ENCODE measurements around the gene SRP54. TPM values are rescaled to one million over a fixed set of nuclear protein-coding genes. Genes with fewer than 3 reads are reported as not detected.
"Not testable (repeated sequence)": the region's sequence is repeated elsewhere in the genome, so short reads cannot be mapped to it uniquely, and the experiment has no call there.

The SRP54 gene
- 41.0 TPM for total RNA-seq

DNA sequence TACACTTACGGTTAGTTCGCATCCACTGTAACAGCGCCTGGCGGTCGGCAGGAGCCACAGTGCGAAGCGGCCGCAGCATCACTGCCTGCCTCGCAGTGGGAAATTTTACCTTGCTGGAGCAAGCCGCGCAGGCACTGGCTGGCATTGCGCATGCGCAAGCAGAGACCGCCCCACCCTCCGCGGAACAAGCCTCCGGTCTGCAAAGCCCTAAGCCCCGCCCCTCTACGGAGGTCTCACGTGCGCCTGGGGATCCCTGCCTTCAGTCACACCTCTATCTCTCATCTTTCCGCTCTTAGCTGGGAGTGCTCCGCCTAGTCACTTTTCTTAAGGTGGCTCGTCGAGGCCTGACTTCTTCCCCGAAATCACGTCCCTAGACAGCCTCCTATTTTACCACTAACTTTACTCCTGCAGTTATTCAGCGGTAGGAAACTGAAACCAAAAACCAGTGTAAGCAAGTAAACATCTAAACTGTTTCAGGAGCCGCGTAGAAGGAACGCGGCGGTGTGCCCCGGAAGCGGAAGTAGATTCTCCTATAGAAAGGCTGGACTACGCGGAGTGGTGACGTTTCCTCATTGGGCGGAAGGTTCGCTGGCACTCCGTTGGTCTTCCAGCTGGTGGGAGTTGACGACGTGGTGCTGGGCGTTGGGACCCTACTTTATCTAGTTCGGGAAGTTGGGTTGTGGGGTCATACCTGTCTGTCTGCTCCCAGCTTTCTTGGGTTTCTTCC is at the start of gene SRP54:
SRP54 (plus strand) TSS at position 572 of the 727 bp plus-strand sequence. CDS start 13,718 bp downstream, outside the sequence.
- peak; percentile 99 for DNase-seq (ENCODE audit: low spot score)
- peak; percentile 89 for ATAC-seq

DNA sequence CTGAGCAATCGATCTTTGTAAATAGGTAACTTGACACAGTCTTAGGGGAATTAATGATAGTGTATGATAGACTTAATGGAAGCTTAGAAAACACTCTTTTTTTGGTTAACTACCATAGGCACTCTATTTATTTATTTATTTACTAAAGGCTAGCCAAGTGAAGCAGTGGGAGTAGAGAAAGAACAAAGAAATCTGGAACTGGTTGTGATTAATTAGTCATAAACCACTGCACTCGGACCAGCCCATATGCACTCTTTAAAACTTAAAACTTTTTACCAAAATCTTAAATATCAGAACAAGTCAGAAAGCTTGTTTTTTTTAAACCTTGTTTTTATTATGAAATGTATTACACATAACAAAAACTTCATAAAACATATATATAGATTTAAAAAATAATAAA is 49.5 kb upstream of the SRP54 start:
- no peak for ATAC-seq
- no peak for DNase-seq (ENCODE audit: low spot score)

DNA sequence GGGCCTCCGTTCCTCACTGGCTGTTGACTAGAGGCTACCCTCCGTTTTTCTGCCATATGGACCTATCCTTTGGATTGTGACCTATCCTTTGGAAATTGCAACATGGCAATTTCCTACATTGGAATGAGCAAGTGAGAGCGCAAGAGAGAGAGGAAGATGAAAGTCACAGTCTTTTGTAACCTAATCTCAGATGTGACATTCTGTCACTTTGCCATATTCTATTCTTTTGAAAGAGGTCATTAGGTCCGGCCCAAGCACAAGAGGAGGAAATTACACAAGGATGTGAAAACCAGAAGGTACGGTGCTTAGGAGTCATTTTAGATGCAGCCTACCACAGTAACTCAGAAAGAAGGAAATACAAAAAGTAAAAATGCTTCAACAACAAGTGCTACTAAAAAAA is 47.3 kb upstream of the SRP54 start:
- DNase-seq (ENCODE audit: low spot score) (no peak), ATAC-seq (peak; percentile 30)

DNA sequence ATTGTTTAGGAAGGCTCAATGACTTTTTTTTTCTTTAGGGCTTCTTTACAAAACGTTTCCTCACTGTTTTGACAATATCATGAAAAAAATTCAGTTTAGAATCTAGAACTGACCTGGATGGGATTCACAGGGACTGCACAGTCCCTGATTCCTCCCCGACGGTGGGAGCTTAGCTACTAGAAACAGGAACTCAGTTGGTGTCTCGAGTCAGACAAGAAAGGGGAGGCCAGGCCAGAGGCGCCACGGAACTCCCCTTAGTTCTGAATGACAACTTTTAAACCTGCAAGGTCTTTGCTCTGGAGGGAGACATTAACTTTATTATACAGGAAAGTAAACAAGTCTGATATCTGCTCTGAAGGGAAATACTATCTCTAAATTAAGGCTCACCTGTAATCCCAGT is 45.4 kb upstream of the SRP54 start:
- no peak for ATAC-seq
- DNase-seq (ENCODE audit: low spot score) = no peak

DNA sequence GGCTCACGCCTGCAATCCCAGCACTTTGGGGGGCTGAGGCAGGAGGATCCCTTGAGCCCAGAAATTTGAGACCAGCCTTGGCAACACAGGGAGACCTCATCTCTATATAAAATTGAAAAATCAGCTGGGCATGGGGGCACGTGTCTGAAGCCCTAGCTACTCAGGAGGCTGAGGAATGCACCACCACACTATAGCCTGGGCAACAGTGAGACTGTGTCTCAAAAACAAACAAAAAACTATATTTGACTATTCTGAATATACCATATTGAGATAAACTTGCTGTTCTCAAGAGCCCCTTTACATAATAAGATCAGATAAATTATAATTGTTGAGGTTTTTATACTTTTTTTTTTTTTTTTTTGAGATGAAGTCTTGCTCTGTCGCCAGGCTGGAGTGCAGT is 44.9 kb upstream of the SRP54 start:
- no peak for ATAC-seq
- DNase-seq (ENCODE audit: low spot score) = no peak

DNA sequence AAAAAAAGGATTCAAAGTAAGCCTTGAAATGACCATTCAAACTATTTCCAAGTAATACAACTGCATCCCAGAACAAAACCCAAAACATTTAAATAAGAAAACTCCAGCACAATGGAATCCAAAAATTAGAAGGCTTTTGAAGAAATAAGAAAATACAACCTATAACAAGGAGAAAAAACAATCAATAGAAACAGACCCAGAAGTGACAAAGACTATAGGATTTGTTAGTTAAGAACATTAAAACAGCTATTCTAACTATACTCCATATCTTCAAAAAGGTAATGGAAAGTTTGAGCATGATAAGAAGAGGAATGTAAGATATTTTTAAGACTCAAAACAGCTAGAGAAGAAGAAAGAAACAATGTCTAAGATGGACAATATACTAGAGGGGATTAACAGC is 39.3 kb upstream of the SRP54 start:
- DNase-seq (ENCODE audit: low spot score) (no peak), ATAC-seq (no peak)

DNA sequence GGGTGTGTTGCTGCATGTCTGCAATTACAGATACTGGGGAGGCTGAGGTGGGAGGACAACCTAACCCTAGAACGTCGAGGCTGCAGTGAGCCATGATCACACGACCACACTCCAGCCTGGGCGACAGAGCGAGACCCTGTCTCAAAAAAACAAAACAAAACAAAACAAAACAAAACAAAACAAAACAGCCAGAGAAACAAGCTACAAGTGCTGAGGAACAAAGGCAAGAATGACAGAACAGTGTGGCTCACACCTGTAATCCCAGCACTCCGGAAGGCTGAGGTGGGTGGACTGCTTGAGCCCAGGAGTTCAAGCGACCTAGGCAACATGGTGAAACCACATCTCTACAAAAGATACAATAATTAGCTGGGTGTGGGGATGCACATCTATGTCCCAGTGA is 38.0 kb upstream of the SRP54 start:
- DNase-seq (ENCODE audit: low spot score) (no peak), ATAC-seq (no peak)

DNA sequence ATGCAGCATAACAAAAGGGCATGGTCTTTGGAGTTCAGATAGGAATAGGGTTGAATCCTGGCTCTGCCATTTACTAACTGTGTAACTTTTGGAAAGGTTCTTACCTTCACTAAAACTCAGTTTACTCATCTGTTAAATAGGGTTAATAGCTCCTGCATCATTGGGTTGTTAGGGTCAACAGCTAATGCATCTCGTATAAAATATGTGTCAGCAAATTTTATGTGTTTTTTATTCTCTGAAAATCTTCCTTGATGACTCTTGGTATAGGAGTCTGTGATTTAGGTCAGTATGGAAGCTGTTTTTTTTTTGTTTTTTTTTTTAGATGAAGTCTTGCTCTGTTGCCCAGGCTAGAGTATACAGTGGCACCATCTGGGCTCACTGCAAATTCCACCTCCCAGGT is 36.1 kb upstream of the SRP54 start:
- DNase-seq (ENCODE audit: low spot score) = no peak
- ATAC-seq = no peak

DNA sequence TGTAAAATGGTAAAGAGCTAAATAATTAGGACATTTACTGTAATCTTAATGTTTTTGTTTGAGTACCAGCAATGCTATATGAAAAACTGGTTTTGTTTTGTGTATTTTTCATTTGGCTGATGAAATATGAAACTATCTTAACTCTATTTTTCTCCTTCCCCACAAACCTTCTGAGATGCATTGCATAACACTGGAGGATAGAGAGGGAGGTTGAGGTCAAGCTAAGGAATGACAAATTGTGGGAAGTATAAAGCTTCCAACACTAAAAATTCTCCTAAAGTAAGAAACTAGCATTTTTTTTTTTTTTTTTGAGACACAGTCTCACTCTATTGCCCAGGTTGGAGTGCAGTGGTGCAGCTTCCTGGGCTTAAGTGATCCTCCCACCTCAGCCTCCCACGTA is 31.5 kb upstream of the SRP54 start:
- no peak for DNase-seq (ENCODE audit: low spot score)
- no peak for ATAC-seq

DNA sequence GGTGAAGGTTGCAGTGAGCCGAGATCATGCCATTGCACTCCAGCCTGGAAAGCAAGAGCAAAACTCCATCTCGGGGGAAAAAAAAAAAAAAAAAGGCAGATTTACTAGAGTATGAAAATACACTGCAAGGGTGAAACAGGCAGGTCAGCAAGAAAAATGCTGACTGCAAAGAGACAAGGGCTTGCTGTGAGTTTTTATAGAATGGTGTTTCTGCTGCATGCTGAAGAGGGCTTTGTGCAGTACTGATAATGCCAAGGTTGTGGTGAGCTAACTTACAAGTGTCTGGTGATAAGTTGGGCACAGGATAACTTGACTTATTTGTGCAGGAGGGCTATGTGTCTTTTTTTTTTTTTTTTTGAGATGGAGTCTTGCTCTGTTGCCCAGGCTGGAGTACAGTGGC is 25.9 kb upstream of the SRP54 start:
- no peak for ATAC-seq

DNA sequence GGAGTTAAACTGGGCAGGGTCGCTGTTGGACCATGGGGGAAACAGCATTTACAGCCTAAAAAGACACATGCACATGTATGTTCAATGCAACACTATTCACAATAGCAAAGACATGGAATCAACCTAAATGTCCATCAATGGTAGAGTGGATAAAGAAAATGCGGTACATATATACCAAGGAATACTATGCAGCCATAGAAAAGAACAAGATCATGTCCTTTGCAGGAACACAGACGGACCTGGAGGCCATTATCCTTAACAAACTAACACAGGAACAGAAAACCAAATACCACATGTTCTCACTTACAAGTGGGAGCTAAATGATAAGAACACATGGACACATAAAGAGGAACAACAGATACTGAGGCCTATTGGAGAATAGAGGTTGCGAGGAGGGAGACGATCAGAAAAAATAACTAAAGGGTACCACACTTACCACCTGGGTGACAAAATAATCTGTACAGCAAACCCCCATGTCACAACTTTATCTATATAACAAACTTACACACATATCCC is 25.0 kb upstream of the SRP54 start:
- ATAC-seq (no peak), DNase-seq (ENCODE audit: low spot score) (no peak)

More for the DNA sequence above, 25.9 kb upstream of the SRP54 start:
- no peak for DNase-seq (ENCODE audit: low spot score)

DNA sequence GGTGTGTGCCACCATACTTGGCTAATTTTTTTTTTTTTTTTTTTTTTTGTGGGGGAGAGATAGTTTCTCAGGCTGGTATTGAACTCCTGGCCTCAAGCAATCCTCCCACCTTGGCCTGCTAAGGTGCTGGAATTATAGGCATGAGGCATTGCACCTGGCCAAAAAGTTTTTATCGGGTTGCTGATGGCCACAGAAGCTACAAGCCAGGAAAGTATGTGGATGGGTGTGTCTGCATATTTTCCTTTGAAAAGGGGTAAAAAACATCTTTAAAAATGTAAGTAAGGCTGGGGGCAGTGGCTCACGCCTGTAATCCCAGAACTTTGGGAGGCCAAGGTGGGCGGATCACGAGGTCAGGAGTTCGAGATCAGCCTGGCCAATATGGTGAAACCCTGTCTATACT is 20.7 kb upstream of the SRP54 start:
- not testable (repeated sequence) for ATAC-seq; DNase-seq (ENCODE audit: low spot score)

DNA sequence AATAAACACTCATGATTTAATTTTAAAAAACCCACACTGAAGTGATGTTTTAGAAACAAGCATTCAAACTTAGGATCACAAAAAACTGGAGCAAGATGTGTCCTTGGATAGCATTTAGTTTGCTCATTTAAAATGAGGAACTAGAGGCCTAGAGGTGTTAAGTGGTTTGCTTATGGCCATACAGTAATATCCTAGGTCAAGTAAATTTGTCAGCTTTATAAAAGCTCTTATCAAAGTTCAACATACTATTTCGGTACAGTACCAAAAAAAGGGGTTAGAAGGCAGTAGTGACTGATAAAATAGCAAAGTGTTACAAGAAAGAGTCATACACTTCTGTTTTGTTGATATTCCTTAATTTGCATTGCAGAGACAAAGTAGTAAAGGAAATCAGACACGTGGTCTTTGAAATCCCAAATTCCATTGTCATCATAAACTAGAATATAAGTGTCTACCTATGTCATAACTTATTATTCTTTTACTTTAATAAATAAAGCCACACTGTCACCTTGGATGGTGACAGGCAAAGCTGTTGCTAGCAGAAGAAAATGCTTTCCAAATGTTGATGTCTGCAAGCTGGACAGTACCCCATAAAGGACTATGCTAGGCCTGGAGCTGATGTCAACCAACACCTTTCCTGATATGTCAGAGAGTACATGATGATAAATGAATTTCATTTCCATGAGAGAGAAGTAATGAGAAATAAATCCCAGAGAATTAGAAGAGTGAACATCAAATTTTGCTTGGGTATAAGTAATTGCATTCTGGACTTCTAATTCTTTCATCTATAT is 17.6 kb upstream of the SRP54 start:
- ATAC-seq = no peak
- DNase-seq (ENCODE audit: low spot score) = no peak

DNA sequence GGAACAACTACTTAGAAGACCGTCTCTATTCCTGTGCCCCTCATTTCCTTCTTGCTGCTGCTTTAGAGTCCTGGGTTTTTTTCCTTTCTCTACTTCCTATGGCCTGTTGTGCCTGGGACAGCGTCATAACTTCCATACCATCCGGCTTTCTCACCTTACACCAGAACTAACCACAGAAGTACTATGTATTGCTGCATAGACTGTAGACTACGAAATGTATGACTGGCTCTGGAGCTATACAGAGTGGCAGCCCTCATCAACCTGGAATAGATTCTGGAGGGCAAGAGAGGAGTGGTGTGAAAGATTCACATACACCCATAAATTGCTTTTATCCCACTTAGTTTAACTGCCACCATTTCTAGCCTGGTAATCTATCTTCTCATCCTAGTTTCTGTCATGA is 16.9 kb upstream of the SRP54 start:
- no peak for ATAC-seq
- no peak for DNase-seq (ENCODE audit: low spot score)

DNA sequence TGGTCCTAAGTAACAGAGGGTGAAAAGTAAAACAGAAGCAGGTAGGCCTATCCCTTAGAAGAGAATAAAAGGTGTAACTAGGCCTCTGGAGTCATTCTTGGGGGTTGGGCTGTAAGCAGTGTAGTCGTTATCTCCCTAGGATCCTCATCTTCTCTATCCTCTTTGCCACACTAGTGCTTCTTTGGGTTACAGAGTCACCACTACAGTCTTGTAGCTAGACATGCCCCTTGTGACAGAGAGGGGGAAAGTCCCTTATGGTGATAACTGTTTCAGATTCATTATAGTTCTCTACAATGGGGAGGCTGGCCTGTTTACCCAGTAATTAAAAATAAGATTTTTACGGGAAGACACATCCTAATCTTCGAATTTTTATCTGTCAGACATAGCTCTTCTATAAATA is 16.4 kb upstream of the SRP54 start:
- ATAC-seq (no peak), DNase-seq (ENCODE audit: low spot score) (no peak)

DNA sequence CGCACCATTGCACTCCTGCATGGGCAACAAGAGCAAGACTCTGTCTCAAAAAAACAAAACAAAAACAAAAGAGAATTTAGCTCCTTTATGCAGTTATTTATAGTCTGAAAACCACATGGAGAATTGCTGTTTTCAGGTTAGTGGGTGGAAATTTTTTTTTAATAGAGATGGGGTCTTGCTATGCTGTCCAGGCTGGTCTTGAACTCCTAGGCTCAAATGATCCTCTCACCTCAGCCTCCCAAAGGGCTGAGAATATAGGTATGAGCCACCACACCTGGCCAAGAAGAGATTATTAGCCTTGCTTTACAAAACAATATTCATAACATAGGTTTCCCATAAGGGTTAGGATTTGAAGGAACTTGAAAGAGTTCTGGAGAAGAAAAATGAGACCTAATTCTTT is 12.1 kb upstream of the SRP54 start:
- ATAC-seq (no peak), DNase-seq (ENCODE audit: low spot score) (no peak)

DNA sequence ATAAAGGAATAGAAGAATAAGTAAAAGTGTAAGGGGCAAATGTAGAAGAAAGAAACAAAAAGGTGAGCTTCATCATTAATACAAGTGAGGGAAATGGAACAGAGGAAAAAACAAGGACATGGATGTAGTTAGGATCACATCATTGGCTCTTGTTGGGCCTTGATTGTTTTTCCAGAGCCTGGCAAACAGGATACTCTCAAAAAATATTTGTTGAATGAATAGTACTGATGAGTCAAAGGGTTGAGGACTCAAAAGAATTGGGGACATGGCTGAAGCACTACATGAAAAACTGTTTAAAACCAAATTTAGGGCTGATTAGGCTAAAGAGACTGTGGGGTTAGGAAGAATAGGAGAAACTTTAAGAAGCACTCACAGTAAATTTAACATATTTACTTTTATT is 11.4 kb upstream of the SRP54 start:
- DNase-seq (ENCODE audit: low spot score) (no peak), ATAC-seq (no peak)

DNA sequence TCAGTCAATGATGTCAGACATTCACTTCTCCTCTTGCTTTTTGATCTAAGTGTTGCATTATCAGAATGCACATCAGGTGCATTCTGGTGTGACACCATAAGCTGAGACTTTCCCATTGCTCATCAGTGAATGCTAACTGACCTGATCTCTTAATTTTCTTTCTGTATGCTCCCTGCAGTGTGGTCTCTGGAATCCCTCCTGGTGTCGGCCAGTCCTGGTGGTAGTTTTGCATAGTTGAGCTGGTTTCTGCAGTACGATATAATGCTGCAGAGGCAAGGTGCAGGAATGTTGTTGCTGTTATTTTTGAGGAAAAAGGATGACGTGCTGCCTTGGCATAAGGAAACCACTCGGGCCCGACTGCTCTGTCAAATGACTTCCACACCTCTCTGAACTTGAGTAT is 11.0 kb upstream of the SRP54 start:
- no peak for DNase-seq (ENCODE audit: low spot score)
- ATAC-seq = no peak

DNA sequence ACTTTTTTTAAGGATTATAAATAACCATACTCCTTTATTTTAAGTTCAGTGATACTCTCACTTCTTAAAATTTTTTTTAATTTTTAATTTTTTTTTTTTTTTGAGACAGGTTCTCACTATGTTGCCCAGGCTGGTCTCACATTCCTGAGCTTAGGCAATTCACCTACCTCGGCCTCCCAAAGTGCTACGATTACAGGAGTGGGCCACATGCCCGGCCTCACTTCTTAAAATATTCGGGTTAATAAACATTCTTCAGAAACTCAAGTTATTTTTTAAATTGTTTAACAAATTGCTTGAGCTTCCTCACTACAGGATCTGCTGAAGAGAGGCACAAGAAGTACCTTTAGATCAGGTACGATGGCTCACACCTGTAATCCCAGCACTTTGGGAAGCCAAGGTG is 4.3 kb upstream of the SRP54 start:
- ATAC-seq (no peak), DNase-seq (ENCODE audit: low spot score) (no peak)

DNA sequence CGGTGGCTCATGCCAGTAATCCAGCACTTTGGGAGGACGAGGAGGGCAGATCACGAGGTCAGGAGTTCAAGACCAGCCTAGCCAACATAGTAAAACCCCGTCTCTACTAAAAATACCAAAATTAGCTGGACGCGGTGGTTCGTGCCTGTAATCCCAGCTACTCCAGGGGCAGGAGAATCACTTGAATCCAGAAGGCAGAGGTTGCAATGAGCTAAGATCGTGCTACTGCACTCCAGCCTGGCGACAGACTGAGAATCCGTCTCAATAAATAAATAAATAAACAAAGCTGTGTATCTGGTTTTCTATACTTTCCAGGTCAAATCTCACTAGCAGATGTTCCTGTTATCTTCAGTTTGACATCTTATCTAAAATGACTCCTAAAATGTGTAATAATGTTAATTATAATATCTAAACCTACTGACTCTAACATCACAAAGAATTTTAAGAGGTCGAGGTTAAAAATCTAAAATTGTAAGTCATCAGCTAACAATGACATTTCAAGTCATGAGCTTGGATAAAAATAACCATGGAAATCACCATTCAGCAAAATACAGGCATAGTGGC is 2.4 kb upstream of the SRP54 start:
- DNase-seq (ENCODE audit: low spot score) (no peak), ATAC-seq (no peak)

DNA sequence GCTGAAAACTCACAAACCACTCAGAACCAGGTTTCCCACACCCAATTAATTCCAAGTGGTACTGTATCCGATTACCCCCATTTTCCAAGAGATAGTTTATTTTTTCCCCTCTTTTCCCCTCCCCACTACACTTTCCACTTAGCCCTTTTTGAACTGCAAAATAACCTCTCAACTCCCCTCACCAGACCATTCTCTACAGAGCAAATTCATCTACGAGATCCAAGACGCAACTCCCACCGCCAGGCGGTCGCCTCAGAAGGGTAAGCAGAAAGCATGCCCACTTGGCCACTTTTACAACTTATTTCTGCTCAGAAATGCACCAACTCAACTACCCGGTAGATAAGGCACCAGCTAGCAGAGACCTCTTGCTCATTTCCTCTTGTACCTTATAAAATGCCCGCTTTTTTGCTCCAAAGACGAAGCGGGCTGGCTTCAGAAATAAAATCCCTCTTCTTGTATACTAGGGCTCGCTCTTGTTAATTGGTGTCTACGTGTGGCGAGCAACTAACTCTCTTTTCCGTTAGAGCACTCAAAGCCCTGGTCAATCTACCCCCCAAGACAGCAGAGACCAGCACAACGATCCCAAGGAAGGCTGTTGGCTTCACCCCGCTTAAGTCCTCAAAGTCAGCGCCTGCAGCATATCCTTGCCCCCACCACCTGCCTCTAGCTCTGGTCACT is 910 bp upstream of the SRP54 start:
- ATAC-seq (peak; percentile 1), DNase-seq (ENCODE audit: low spot score) (no peak)

Data from left lobe of liver (tissue), 2 donors.